IPS-18c (cell line): Measurements from ENCODE around the gene FAM78B.

Experiments
- H3K4me3 ChIP-seq: 2 replicates; pipeline ENCODE4 v1.7.0; 2013; ENCODE audit warnings: low read depth, mild to moderate bottlenecking, low read length, moderate library complexity; ENCODE audit not compliant: insufficient read depth
- H3K9me3 ChIP-seq: one replicate; pipeline ENCODE4 v1.6.1; 2013; ENCODE audit warnings: mild to moderate bottlenecking, low read length, moderate library complexity; ENCODE audit not compliant: control insufficient read depth, insufficient read depth

FAM78B gene, protein sequence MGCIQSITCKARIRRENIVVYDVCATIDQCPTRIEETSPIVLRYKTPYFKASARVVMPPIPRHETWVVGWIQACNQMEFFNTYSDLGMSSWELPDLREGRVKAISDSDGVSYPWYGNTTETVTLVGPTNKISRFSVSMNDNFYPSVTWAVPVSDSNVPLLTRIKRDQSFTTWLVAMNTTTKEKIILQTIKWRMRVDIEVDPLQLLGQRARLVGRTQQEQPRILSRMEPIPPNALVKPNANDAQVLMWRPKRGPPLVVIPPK

GRCh38 chr1:166166698-166167571, at the start of gene FAM78B:
TSS of gene FAM78B (minus strand) at chr1:166167001. CDS start at chr1:166166248, 753 bp downstream.
- Histone ChIP-seq H3K9me3 (no peaks in the 10 kb centered on the region), H3K4me3 (peak within 1 kb of the TSS; percentile 53)

DNA sequence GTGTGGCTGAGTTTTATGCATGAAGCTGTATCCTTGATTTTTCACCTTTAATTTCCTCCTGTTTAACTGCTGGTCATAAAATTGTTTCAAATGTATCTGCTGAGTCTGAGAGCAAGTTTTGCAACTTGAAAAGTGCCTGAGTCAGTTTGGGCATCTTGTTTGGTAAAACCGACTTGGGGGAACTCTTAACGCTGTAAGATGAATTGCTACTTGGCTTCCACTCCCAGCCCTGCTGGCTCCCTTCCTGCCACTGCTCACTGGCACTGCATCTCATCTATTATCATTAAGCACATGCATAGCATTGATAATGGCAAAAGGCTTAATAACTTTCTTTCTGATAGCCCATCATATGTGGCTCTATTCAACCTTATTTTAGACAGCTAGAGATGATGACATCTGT, 35.7 kb upstream of the FAM78B start:
- no peak overlapping the region for H3K4me3 ChIP-seq
- H3K9me3 ChIP-seq: peaks cover 2% of the 10 kb centered on the region

DNA sequence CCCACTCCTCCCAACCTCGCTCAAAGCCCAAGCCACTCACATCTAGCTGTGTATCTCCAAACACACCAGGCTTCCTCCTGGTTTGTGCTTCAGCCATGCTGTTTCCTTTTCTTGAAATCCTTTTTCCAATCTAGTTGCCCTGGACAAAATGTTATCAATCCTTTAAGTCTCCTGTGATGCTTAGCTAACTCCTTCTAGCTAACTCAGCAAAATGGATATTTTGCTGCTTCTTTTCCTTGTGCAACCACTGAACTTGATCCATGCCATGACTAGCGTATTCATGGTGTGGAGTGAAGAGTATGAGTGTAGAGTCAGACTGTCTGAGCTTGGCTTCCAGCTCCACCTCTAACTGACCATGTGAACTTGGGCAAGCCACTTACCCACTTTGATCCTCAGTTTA, 33.9 kb upstream of the FAM78B start:
- H3K4me3 ChIP-seq: no peak overlapping the region
- H3K9me3 ChIP-seq: peaks cover 2% of the 10 kb centered on the region

- Histone ChIP-seq H3K9me3 (no peaks in the 10 kb centered on the region), H3K4me3 (no peak overlapping the region)
These were observed 30.8 kb upstream of the FAM78B start for GRCh38 chr1:166197597-166197996.

GRCh38 chr1:166197141-166197540, 30.3 kb upstream of the FAM78B start:
- Histone ChIP-seq H3K9me3 (no peaks in the 10 kb centered on the region), H3K4me3 (no peak overlapping the region)

- no peak overlapping the region for H3K4me3 ChIP-seq
- H3K9me3 ChIP-seq: no peaks in the 10 kb centered on the region
These were observed 26.4 kb upstream of the FAM78B start for GRCh38 chr1:166193057-166193698.

DNA sequence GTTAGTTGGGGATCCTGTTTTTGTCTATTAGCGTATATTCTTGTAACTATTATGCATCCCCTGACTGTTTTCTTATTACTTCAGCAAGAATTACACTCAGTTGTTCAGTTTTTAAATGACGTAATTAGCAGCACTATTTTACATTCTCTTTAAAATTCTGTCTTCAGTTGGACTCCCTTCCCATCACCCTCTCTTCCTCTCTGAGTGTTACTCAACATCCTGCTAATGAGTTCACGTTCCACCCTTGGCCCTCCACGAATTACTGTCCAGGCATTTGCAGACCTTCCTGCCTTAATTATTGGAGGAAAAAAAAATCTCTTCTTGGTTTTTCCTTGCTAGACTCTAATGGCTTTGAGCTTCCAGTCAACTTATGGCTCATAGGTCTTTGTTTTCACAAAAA, 23.6 kb upstream of the FAM78B start:
- Histone ChIP-seq H3K9me3 (no peaks in the 10 kb centered on the region), H3K4me3 (no peak overlapping the region)

GRCh38 chr1:166189126-166189525, 22.3 kb upstream of the FAM78B start:
- Histone ChIP-seq H3K4me3 (no peak overlapping the region), H3K9me3 (no peaks in the 10 kb centered on the region)

DNA sequence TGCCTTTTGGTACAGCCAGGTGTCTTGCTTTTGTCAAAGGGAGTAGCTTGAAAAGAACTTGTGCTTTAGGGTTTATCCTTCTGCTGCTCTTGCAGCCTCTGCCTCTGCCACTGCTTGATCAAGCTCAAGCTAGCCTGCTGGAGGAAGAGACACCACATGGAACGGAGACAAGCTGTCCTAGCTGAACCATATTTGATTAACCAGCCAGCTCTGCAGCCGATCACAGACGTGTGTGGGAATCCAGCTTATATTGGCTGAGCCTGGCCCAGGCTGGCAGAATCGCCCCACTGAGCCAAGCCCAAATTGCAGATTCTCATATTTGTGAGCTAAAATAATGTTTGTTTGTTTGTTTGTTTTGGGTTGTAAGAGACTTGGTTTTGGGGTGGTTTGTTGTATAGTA, 18.7 kb upstream of the FAM78B start:
- no peaks in the 10 kb centered on the region for H3K9me3 ChIP-seq
- H3K4me3 ChIP-seq: no peak overlapping the region

DNA sequence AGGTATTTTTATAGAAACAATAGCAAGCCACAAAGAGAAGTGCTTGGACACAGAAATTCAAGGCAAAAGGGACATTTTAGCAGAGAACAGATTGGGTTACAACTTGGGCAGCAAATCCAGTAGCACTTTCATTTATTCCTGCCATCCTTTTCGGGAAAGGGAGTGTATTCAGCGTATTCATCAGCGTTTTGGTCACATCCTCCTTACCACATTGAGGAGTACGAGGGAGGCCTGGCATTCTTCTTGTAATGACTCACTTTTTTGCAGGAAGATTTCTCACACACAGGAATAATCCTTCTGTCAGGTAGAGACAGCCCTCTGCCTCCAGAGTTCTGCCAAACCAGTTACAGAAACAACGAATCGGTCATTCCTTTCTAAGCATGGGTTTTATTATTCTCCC, 18.1 kb upstream of the FAM78B start:
- no peaks in the 10 kb centered on the region for H3K9me3 ChIP-seq
- H3K4me3 ChIP-seq: no peak overlapping the region

GRCh38 chr1:166184012-166184411, 17.2 kb upstream of the FAM78B start:
- no peaks in the 10 kb centered on the region for H3K9me3 ChIP-seq
- no peak overlapping the region for H3K4me3 ChIP-seq

DNA sequence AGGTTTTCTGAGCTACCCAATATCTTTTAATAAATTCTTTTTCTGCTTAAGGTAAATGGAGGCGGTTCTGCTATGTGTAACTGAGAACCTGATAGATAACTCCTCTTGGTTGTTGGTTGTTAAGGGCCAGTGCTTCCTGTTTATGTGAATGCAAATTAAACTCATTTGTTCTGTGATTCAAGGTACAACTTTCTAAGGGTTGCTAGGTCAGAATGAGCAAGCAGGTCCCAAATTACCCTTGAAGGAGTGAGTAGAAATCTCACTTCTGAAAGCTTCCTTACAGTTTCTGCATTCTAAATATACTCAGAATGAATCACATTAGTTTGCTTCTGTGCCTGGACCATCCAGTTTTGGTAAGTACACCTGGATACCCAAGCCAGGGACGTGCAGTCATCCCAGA, 15.5 kb upstream of the FAM78B start:
- no peaks in the 10 kb centered on the region for H3K9me3 ChIP-seq
- H3K4me3 ChIP-seq: no peak overlapping the region

GRCh38 chr1:166176416-166176815, 9.6 kb upstream of the FAM78B start:
- H3K4me3 ChIP-seq: no peak overlapping the region
- no peaks in the 10 kb centered on the region for H3K9me3 ChIP-seq

DNA sequence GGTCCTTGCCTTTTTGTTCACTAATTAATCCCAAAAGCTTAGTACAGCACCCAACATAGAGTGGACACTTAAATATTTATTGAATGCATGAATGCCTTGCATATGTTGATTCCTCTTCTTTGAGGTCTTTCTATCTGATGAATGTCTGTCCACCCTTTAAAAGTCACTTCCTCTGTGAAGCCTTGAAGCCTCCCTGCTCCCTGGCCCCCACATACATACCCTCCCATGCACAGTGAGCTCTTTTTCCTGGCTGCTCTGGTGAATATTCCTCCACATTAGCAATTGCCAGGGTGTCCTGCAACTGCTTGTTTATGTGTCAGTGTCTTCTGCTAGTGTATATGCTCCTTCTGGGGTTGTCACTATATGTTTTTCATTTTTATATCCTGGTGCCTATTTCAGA, 8.2 kb upstream of the FAM78B start:
- H3K4me3 ChIP-seq: no peak overlapping the region
- no peaks in the 10 kb centered on the region for H3K9me3 ChIP-seq

DNA sequence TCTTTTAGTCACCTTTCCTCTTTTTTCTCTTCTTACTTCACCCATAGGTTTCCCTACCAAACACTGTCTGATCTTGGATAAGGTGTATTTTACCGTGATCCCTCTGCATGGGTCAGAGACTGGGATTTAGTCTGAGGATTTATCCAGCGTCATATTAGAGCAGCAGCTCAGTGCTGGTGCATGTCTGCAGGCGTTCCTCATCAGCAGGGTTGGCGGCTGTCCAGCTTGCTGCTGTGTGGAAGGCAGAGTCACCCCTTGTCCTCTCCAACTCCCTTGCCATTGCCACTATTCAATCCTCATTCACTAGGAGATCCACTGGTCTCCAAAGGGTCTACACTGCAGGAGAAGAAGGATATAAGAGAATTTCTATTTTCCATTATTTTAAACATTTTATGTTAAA, 7.3 kb upstream of the FAM78B start:
- Histone ChIP-seq H3K9me3 (no peaks in the 10 kb centered on the region), H3K4me3 (no peak overlapping the region)

- Histone ChIP-seq H3K9me3 (no peaks in the 10 kb centered on the region), H3K4me3 (no peak overlapping the region)
These were observed 5.3 kb upstream of the FAM78B start for GRCh38 chr1:166172106-166172505.

DNA sequence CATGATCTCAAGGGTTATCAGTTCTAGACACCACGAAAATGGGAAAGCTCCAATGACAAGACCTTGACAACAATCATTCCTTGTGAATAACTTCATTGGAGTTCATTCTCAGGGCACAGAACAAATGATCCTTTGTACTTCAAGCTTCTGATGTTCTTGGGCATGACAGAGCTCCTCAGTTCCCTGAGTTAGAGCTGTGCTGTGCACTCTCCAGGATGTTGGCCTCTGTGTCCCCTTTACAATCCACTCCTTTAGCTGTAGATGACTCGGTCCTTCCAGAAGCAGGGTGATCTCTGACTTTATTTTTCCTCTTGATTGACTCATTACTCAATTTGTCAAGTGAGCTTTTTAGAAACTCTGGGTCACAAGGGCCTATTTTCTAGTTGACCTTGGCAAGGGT, 3.9 kb upstream of the FAM78B start:
- H3K9me3 ChIP-seq: no peaks in the 10 kb centered on the region
- no peak overlapping the region for H3K4me3 ChIP-seq

DNA sequence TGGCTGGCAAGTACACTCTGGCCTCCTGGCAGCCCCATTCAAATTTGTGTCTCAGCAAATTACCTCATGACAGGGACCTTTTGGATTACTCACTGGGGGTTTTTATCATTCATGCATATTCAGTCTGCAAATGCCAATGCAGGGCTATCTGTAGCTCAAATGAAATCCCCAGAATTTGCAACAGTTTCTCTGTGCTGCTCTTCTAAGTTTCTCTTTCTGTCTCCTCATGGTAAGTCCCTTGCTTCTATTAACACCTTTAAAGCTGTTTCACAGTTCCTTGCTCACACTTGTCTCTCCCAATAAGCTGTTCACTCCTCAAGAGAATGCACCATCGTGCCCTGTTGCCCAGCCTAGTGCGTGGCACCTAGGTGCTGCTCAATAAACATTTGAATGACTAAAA, 3.3 kb upstream of the FAM78B start:
- H3K4me3 ChIP-seq: no peak overlapping the region
- no peaks in the 10 kb centered on the region for H3K9me3 ChIP-seq
